Neural progenitor cell (in vitro differentiated cells): ENCODE measurements around the gene SOS2. TPM values are rescaled to one million over a fixed set of nuclear protein-coding genes. Genes with fewer than 3 reads are reported as not detected.

Source experiments
- DNase-seq: peaks from one replicate; pipeline ENCODE4 v3.0.0-alpha.2; 2016; ENCODE audit warnings: low spot score
- H2AFZ ChIP-seq: fragments of 200-600 bp; sonication (generic); replicated peaks from 2 replicates; pipeline ENCODE4 v1.6.1; 2016; ENCODE audit warnings: antibody characterized with exemption
- H3F3A ChIP-seq: fragments of 200-600 bp; sonication (generic); 2 replicates; pipeline ENCODE4 v1.6.1; 2016; ENCODE audit warnings: antibody characterized with exemption, low read depth
- H3K27ac ChIP-seq: fragments of 200-600 bp; sonication (generic); 2 replicates; pipeline ENCODE4 v1.5.1; 2016; ENCODE audit warnings: mild to moderate bottlenecking
- H3K27me3 ChIP-seq: fragments of 200-600 bp; sonication (generic); 2 replicates; pipeline ENCODE4 v1.6.1; 2016; ENCODE audit warnings: mild to moderate bottlenecking, moderate library complexity
- H3K36me3 ChIP-seq: fragments of 200-600 bp; sonication (generic); 2 replicates; pipeline ENCODE4 v1.5.1; 2016
- H3K4me1 ChIP-seq: fragments of 200-600 bp; sonication (generic); 2 replicates; pipeline ENCODE4 v1.6.1; 2016; ENCODE audit warnings: mixed run types
- H3K4me2 ChIP-seq: fragments of 200-600 bp; sonication (generic); 2 replicates; pipeline ENCODE4 v1.6.1; 2016
- H3K4me3 ChIP-seq: fragments of 200-600 bp; sonication (generic); 2 replicates; pipeline ENCODE4 v1.5.1; 2016
- H3K79me2 ChIP-seq: fragments of 200-600 bp; sonication (generic); 2 replicates; pipeline ENCODE4 v1.6.1; 2016; ENCODE audit warnings: low read depth
- H3K9ac ChIP-seq: fragments of 200-600 bp; sonication (generic); 2 replicates; pipeline ENCODE4 v1.6.1; 2016
- H3K9me3 ChIP-seq: fragments of 200-600 bp; sonication (generic); 2 replicates; pipeline ENCODE4 v1.5.1; 2016; ENCODE audit warnings: low read depth
- H4K20me1 ChIP-seq: fragments of 200-600 bp; sonication (generic); 2 replicates; pipeline ENCODE4 v1.6.1; 2016; ENCODE audit warnings: low read depth
- H3K27ac Mint-ChIP-seq: 3 replicates; pipeline ENCODE4 v1.8.0; 2021; ENCODE audit warnings: mixed read lengths
- H3K27me3 Mint-ChIP-seq: 2 replicates; pipeline ENCODE4 v1.8.0; 2022; ENCODE audit warnings: low read depth, mild to moderate bottlenecking, inconsistent platforms, moderate library complexity, mixed read lengths; ENCODE audit not compliant: insufficient read depth
- H3K36me3 Mint-ChIP-seq: 3 replicates; pipeline ENCODE4 v1.8.0; 2021; ENCODE audit warnings: mixed read lengths
- H3K4me1 Mint-ChIP-seq: 3 replicates; pipeline ENCODE4 v1.8.0; 2021; ENCODE audit warnings: mixed read lengths
- H3K4me3 Mint-ChIP-seq: 3 replicates; pipeline ENCODE4 v1.8.0; 2021; ENCODE audit warnings: mild to moderate bottlenecking, moderate library complexity, mixed read lengths
- H3K9me3 Mint-ChIP-seq: 3 replicates; pipeline ENCODE4 v1.8.0; 2020; ENCODE audit warnings: mixed read lengths
- EZH2 ChIP-seq: fragments of 200-600 bp; sonication (generic); IDR thresholded peaks from 2 replicates; pipeline ENCODE4 v1.6.1; 2017; ENCODE audit warnings: antibody characterized with exemption, mild to moderate bottlenecking, moderate library complexity
- EZH2phosphoT487 ChIP-seq: fragments of 200-600 bp; sonication (generic); IDR thresholded peaks from 2 replicates; pipeline ENCODE4 v1.6.1; 2017; ENCODE audit warnings: antibody characterized with exemption
- total RNA-seq: library from RNA; depleted of rRNA; stranded (reverse); fragments of >200 nt; gene quantifications from 2 replicates; pipeline ENCODE4 v1.2.3, GENCODE V29; 2015; ENCODE audit warnings: low replicate concordance
- TF ChIP-seq, protein P1 (sequence below): fragments of 200-600 bp; sonication (generic); IDR thresholded peaks from 2 replicates; pipeline ENCODE4 v1.5.1; 2017; ENCODE audit warnings: antibody characterized with exemption, mild to moderate bottlenecking

Gene SOS2
- total RNA-seq, 1 donor from 2014 or later = 32.3 TPM

DNA sequence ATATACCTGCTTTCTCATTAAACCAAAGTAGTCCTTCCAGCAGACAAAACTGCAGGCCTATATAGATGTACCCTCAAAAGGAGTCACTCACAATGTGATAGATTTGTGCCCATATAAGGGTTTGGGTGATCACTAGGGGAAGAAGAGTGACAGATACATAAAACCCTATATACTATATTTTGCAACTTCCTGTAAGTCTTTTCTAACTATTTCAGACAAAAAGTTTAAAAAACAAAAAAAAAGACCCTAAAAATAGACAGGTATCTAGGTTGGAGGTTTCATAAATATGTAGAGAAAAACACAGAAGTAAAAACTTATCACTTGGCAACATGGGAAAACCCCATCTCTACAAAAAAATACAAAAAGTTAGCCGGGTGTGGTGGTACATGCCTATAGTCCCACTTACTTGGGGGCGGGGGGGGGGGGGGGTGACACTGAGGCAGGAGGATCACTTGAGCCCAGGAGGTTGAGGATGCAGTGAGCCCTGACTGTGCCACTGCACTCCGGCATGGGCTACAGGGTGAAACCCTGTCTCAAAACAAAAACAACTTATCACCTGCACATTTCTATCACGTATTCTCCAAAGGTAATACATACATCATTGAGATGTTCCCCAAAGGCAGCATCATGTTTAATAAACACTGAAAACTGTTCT is 117.9 kb downstream of the SOS2 start:
- H3K4me1 ChIP-seq = peaks cover 14% of the 10 kb centered on the region
- H3K79me2 ChIP-seq = peaks cover 31% of the 10 kb centered on the region
- H3K9me3 ChIP-seq = no peaks in the 10 kb centered on the region
- peaks cover 24% of the 10 kb centered on the region for H3K36me3 ChIP-seq
- no peak overlapping the region for H3K9ac ChIP-seq
- no peak overlapping the region for H3K27ac ChIP-seq
- H3K4me2 ChIP-seq = no peak overlapping the region
- no peaks in the 10 kb centered on the region for H4K20me1 ChIP-seq
- Mint-ChIP-seq H3K4me3 (no peak overlapping the region), H3K27me3 (peaks cover 2% of the 10 kb centered on the region), H3K9me3 (no peaks in the 10 kb centered on the region), H3K4me1 (peaks cover 14% of the 10 kb centered on the region), H3K36me3 (peaks cover 27% of the 10 kb centered on the region), H3K27ac (no peak overlapping the region)
- peaks cover 24% of the 10 kb centered on the region for H3F3A ChIP-seq
- no peaks in the 10 kb centered on the region for H3K27me3 ChIP-seq
- H3K4me3 ChIP-seq = no peak overlapping the region
- DNase-seq = no peak
- TF ChIP-seq EZH2phosphoT487 (no peak), EZH2 (no peak)
- TF ChIP-seq, protein P1, sequence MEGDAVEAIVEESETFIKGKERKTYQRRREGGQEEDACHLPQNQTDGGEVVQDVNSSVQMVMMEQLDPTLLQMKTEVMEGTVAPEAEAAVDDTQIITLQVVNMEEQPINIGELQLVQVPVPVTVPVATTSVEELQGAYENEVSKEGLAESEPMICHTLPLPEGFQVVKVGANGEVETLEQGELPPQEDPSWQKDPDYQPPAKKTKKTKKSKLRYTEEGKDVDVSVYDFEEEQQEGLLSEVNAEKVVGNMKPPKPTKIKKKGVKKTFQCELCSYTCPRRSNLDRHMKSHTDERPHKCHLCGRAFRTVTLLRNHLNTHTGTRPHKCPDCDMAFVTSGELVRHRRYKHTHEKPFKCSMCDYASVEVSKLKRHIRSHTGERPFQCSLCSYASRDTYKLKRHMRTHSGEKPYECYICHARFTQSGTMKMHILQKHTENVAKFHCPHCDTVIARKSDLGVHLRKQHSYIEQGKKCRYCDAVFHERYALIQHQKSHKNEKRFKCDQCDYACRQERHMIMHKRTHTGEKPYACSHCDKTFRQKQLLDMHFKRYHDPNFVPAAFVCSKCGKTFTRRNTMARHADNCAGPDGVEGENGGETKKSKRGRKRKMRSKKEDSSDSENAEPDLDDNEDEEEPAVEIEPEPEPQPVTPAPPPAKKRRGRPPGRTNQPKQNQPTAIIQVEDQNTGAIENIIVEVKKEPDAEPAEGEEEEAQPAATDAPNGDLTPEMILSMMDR = no peak
- no peak overlapping the region for H2AFZ ChIP-seq

DNA sequence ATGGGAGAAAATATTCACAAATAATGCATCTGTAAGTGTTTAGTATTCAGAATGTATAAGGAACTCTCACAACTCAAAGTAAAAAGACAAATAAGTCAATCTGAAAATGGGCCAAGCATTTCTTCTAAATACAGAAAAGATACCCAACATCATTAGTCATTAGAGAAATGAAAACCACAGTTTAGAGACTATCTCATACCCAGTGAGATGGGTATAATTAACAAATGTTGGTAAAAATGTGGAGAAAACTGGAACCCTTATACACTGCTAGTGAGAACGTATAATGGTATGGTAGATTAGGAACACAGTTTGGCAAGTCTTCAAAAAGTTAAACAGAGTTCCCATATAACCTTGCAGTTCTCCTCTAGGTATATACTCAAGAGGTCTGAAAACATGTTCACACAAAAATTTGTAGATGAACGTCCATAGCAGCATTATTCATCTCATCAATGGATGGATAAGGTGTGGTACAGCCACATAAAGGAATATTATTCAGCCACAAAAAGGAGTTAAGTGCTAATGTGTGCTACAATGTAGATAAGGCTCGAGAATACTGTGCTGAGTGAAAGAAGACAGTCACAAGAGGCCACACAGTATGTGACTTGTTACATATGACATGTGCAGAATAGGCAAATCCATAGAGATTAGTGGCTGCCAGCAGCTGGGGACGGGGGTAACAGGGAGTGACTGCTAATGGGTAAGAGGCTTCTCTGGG is 120.9 kb downstream of the SOS2 start:
- no peaks in the 10 kb centered on the region for H3K27me3 ChIP-seq
- Mint-ChIP-seq H3K27ac (no peak overlapping the region), H3K36me3 (peaks cover 25% of the 10 kb centered on the region), H3K9me3 (no peaks in the 10 kb centered on the region), H3K27me3 (peaks cover 2% of the 10 kb centered on the region), H3K4me1 (peaks cover 3% of the 10 kb centered on the region), H3K4me3 (no peak overlapping the region)
- DNase-seq = no peak
- H3K4me2 ChIP-seq = no peak overlapping the region
- no peak overlapping the region for H3K27ac ChIP-seq
- peaks cover 24% of the 10 kb centered on the region for H3K36me3 ChIP-seq
- TF ChIP-seq EZH2phosphoT487 (no peak), EZH2 (no peak)
- TF ChIP-seq, protein P1 = no peak
- peaks cover 7% of the 10 kb centered on the region for H3K4me1 ChIP-seq
- H2AFZ ChIP-seq = no peak overlapping the region
- H3K79me2 ChIP-seq = peaks cover 22% of the 10 kb centered on the region
- no peak overlapping the region for H3K4me3 ChIP-seq
- H3F3A ChIP-seq = peaks cover 15% of the 10 kb centered on the region
- no peaks in the 10 kb centered on the region for H4K20me1 ChIP-seq
- no peaks in the 10 kb centered on the region for H3K9me3 ChIP-seq
- no peak overlapping the region for H3K9ac ChIP-seq

DNA sequence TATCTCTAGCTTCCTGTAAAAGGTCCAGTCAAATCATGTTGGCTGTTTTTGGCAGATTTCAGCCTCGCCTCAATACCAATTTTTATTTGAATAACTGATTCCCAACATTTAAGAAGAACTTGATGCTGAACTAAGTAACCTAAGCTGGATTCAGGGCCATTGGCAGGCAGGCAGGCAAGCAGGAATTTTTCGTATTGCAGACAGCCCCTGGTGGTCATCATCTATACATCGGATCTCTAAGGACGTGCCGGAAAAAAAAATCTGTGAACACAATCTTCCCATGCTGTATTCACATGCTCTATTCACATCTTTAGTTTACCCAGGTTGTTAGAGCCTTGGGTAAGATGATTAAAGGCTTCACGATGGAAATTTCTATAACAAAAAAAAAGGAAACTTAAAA is 122.0 kb downstream of the SOS2 start:
- Histone ChIP-seq H3K4me1 (no peaks in the 10 kb centered on the region), H3K4me2 (no peak overlapping the region), H3K27me3 (no peaks in the 10 kb centered on the region), H3F3A (peaks cover 15% of the 10 kb centered on the region), H3K4me3 (no peak overlapping the region), H3K27ac (no peak overlapping the region), H4K20me1 (no peaks in the 10 kb centered on the region), H3K36me3 (peaks cover 20% of the 10 kb centered on the region), H3K9ac (no peak overlapping the region), H3K9me3 (no peaks in the 10 kb centered on the region), H2AFZ (no peak overlapping the region), H3K79me2 (peaks cover 10% of the 10 kb centered on the region)
- no peak overlapping the region for H3K4me3 Mint-ChIP-seq
- peaks cover 24% of the 10 kb centered on the region for H3K36me3 Mint-ChIP-seq
- TF ChIP-seq EZH2phosphoT487 = no peak
- TF ChIP-seq, protein P1 = peak; percentile 32
- TF ChIP-seq EZH2 = no peak
- peaks cover 5% of the 10 kb centered on the region for H3K27me3 Mint-ChIP-seq
- no peaks in the 10 kb centered on the region for H3K9me3 Mint-ChIP-seq
- H3K27ac Mint-ChIP-seq = no peak overlapping the region
- no peak for DNase-seq
- H3K4me1 Mint-ChIP-seq = no peaks in the 10 kb centered on the region
